Endometrial microvascular endothelial cells (primary cell): ENCODE measurements around the gene CENPV. TPM values are rescaled to one million over a fixed set of nuclear protein-coding genes. Genes with fewer than 3 reads are reported as not detected.

Experiments
- in situ Hi-C: cut with HindIII; loops from 2 replicates; pipeline ENCODE4 v1.10.0; 2017; ENCODE audit warnings: low sequenced_read_pairs, low pct_unique_long_range_greater_than_20kb; ENCODE audit errors: inconsistent ontology term
- total RNA-seq: library from RNA; depleted of rRNA; stranded (reverse); fragments of >200 nt; gene quantifications from one replicate; pipeline ENCODE4 v1.2.3, GENCODE V29; 2015; ENCODE audit errors: inconsistent ontology term

Gene CENPV
- total RNA-seq, 1 donor from 2014 or later: 38.7 TPM

DNA sequence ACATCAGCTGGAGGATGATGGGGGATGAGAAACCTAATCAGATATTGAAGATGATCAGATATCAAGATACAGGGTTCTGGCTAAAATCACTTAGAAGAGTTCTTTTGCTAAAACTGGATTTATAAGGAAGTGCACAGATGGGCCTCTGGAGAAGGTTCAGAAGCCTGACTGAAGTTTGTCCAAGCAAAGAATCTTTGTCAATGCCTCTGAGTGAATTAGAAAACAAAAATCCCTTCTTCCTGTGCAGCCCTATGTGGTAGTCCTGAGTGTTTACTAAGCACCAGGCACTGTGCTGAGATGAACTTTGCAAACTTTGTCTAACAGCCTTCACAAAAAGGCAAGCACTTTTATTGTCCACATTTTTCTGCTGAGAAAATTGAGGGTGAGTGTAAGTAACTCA is 11.4 kb upstream of the CENPV start:
- in situ Hi-C loops: no loop called here

DNA sequence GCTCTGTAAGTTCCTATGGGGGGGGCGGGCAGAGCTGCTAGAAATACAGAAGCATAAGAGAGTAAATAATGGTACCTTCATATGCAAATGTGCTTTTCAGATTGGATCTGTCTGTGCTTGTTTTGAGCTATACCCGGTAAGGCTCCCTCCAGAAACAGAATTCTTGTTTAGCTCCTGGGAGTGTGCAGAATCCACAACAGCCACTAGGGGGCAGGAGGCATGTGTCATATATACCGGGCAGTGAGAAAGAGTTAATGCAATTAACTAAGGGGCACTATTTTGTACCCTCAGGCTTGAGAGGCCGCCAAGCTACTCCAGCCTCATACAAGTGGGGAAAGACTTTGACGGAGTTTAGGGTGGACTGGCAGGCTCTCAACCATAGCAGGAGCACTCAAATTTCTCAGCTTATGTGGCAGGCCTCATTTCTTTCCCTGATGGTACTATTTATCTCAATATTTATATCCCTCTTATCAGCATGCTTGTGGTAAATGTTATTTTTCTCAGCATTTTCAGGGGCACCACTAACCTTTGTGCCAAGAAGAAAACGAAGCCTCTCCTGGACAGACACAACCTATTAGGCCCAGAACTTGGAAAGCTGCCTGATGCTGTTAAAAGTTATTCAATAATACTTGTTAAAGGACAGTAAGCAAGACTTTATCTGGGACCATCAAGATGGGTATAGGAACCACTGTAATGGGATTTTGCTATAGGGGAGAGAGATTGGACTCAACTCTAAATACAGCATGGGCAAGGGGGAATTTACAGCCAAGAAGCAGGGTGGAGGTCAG is 10.7 kb upstream of the CENPV start:
- in situ Hi-C loops: no loop called here

DNA sequence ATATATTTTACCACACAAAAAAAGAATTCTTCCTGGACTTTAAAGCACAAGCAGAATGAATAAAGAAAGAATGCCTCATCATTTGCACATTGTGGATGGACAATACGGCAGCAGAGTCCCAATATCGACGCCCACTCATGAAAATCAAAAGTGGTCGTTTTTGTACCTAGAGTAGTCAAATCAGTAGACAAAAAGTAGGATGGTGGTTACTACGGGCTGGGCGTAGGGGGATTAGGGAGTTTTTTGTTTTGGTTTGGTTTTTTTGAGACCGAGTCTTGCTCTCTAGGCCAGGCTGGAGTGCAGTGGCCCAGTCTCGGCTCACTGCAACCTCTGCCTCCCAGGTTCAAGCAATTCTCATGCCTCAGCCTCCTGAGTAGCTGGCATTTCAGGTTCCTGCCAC is 8.6 kb upstream of the CENPV start:
- in situ Hi-C loops: no loop called here

DNA sequence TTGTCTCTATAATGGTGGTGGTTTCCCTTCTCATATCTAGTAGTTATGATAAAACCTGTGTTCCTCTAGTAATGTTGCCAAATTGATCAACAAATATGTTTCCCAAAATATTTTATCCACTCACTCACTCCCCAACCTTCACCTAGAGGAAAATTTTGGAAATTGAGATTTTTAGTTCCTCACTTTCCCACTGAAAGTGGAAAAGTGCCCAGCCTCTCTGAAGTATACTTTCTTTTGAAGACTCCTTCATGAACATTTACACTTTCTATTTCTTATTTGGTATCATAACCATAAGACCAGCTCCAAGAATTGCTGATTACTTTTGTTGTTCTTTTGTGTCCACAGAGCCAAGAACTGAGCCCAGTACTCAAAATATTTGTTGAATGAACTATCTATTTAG is 5.1 kb upstream of the CENPV start:
- in situ Hi-C loops: no loop called here

- in situ Hi-C loops: no loop called here
Observed at GRCh38 chr17:16354585-16354984, 1.3 kb upstream of the CENPV start.

DNA sequence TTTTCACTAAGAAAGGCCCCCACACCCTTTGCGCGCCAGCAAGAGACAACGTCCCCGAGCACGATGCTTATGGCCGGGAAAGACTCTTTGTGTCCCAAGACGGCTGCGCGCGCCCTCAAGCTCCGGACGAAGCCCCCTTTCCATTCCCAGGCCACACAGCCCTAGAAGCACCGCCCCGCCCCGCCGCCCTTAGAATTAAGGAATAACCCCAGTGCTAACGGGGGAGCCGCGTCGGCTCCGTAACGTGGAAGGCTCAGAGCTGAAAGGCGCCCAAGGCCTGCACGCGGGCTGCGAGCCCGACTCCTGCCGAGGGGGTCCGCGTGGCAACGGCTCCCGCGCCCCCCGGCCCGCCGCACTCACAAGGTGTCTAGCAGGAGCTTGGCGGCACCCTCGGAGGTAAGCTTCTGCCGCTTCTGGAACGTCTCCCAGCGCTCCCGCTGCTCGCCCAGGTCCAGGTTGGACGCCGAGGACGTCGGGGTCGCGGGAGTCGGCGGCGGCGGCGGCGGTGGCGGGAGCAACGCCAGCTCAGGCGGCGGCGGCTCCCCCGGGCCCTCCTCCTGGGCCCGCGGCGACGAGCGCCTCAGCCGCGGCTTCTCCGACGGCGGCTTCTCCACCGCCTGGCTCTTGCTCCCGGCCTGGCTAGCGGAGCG is 477 bp downstream of the CENPV start:
- in situ Hi-C loops: no loop called here

DNA sequence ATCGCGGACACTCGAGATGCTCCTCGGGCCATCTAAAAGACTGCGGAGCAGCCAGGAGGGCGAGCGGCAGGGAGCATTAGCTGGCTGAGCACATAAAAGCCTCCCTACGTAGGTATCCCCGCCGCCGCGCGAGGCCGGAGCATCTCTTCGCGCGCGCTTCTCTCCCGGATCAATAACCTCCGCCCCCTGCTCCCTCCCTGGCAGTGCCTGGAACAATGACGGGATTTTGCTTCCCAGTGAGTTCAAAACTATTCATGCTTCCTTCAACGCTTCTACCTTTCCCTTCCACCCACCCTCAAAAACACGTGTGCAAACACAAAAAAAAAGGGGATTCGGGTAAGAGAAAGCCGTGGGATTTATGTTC is 984 bp downstream of the CENPV start:
- in situ Hi-C loops: no loop called here

- in situ Hi-C loops: no loop called here
Observed at GRCh38 chr17:16351831-16352230, 1.4 kb downstream of the CENPV start.

DNA sequence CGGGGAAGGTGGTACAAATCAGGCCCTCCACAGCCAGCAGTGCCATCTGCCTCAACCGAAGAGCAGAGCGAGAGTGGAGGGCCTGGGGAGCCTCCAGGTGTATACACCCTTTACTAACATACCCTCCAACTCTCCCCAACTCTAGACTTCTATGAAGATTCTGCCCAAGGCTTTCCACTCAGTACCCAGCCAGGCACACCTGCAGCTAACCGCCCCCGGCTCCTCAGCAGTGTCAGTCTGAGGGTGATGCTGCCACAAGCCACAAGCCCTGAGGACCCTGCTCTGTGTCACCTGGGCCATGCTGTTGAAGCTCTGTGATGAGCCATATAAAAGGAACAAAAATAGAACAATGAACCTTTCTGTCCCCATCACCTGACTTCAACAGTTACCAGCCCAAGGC is 3.8 kb downstream of the CENPV start:
- in situ Hi-C loops: no loop called here

- in situ Hi-C loops: no loop called here
Observed at GRCh38 chr17:16348586-16348985, 4.7 kb downstream of the CENPV start.

DNA sequence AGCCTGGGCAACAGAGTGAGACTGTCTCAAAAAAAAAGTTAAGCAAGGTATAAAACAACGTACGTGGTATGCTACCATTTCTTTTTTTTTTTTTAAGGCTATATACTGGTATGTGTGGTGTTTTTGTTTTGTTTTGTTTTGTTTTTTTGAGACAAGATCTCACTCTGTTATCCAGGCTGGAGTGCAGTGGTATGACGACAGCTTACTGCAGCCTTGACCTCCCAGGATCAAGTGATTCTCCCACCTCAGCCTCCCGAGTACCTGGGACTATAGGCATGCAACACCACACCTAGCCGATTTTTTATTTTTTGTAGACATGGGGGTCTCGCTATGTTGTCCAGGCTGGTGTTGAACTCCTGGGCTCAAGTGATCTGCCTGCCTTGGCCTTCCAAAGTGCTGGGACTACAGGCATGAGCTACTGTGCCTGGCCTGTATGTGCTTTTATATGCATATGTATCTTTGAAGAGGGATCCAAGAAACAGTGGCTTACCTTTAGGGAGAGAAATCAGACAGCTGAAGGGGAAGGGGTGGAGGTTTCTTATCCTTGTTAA is 6.5 kb downstream of the CENPV start:
- in situ Hi-C loops: no loop called here

- in situ Hi-C loops: no loop called here
Observed at GRCh38 chr17:16345565-16345964, 7.7 kb downstream of the CENPV start.

DNA sequence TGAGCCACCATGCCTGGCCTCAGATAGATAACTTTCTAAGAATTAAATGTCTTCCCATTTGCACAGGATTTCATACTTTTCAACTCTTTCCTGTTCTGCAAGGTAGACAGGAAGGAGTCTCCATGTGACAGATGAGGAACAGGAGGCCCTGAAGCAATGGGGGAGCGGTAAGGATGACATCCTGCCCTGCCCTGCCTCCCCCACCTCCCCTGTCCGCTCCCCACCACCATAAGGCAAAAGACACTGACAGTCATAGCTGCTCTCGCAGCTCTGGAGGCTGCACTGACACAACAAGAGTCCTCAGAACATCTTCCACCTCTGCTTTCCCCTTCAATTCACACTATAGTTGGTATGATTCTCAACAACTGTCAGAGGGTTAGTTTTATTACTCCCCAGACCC is 9.7 kb downstream of the CENPV start:
- in situ Hi-C loops: no loop called here

- in situ Hi-C loops: no loop called here
Observed at GRCh38 chr17:16342979-16343378, 10.3 kb downstream of the CENPV start.

DNA sequence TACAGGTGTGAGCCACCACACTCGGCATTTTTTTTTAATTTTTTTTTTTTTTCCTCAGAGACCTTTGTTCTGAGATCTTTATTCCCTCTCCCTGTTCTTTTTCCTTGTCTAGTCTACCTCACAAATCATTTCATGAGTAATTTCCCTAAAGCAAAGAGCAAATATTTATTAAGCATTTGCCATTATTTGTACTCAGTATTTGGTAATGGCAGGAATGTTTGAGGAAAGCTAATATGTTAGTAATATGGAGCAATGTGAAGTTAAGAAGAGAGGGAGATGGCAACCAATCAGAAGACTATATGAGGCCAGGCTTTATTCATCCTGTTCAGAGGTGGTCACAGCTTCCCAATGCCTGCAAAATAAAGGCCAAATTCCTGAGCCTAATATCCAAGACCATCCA is 13.3 kb downstream of the CENPV start:
- in situ Hi-C loops: no loop called here

GRCh38 chr17:16339402-16339801 is 13.9 kb downstream of the CENPV start:
- in situ Hi-C loops: no loop called here

GRCh38 chr17:16338391-16338790 is 14.9 kb downstream of the CENPV start:
- in situ Hi-C loops: no loop called here

GRCh38 chr17:16329519-16330271 is 23.6 kb downstream of the CENPV start:
- in situ Hi-C loops: no loop called here

- in situ Hi-C loops: no loop called here
Observed at GRCh38 chr17:16328997-16329396, 24.3 kb downstream of the CENPV start.

- in situ Hi-C loops: no loop called here
Observed at GRCh38 chr17:16327018-16327417, 26.3 kb downstream of the CENPV start.
